Measurements from ENCODE around the gene ADARB1.
"Not testable (repeated sequence)": the region's sequence is repeated elsewhere in the genome, so short reads cannot be mapped to it uniquely, and the experiment has no call there.

The ADARB1 gene, protein sequence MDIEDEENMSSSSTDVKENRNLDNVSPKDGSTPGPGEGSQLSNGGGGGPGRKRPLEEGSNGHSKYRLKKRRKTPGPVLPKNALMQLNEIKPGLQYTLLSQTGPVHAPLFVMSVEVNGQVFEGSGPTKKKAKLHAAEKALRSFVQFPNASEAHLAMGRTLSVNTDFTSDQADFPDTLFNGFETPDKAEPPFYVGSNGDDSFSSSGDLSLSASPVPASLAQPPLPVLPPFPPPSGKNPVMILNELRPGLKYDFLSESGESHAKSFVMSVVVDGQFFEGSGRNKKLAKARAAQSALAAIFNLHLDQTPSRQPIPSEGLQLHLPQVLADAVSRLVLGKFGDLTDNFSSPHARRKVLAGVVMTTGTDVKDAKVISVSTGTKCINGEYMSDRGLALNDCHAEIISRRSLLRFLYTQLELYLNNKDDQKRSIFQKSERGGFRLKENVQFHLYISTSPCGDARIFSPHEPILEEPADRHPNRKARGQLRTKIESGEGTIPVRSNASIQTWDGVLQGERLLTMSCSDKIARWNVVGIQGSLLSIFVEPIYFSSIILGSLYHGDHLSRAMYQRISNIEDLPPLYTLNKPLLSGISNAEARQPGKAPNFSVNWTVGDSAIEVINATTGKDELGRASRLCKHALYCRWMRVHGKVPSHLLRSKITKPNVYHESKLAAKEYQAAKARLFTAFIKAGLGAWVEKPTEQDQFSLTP

DNA sequence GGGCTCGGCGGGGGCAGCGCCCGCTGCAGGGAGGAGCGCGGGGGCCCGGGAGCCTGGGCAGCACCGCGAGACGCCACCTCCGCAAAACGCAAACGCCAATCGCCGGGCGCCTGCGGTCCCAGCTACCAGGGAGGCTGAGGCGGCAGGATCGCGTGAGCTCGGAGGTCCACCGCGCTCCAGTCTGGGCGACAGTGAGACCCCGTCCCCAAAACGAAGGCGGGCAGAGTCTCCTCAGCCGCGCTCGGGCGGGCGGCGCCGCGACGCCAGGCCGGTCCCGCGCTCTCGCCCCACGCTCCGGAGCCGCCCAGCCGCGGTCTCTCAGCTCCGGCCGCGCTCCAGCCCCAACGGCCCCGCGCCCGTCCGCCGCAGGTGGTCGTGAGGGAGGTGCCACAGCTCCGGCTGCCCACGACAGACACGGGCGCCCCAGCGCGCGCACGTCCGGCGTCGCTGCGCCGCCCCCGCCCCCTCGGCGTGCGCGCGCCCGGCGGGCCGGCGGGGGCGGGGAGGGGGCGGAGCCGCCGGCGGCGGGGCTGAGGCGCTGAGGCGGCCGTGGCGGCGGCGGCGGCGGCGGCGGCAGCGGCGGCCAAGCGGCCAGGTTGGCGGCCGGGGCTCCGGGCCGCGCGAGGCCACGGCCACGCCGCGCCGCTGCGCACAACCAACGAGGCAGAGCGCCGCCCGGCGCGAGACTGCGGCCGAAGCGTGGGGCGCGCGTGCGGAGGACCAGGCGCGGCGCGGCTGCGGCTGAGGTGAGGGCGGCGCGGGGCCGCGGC lies at the start of gene ADARB1:
Gene ADARB1, plus strand, starts transcription at position 533 of the 770 bp plus-strand sequence. CDS start 97,077 bp downstream, outside the sequence.
- peak; percentile 45 for DNase-seq

DNA sequence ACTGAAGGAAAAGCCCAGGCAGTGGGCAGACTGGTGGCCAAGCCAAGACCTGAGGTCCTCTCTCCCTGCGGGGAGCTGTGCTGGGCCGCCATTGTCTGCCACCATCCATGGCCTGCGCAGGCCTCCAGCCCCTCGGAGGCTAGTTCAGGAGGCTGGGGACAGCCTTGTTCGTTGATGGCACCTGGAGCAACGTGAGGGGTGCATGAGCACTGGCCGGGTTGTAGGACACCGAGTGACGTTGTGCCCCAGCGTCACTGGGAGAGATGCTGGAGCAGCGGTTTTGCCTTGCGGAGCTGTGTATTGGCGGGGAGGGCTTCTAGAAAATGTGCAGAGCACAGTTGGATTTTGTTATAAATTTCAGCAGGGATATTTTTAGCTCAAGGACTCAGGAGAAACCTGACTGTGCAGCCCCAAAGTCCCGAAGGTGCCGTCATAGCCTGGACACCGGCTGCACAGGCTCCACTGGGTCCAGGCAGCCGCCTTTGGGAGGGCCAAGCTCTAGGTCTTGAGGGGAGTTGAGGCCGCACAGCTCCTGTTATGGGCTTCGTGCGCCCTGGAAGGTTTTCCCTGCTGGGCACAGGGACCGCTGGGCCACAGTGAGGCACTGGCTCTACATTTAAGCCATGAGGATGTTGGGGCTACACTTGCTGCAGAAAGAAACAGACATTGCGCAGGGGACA lies 48.2 kb upstream of the ADARB1 start:
- DNase-seq: no peak

- no peak for DNase-seq
Measured at GRCh38 chr21:45026826-45027225, 47.6 kb upstream of the ADARB1 start.

DNA sequence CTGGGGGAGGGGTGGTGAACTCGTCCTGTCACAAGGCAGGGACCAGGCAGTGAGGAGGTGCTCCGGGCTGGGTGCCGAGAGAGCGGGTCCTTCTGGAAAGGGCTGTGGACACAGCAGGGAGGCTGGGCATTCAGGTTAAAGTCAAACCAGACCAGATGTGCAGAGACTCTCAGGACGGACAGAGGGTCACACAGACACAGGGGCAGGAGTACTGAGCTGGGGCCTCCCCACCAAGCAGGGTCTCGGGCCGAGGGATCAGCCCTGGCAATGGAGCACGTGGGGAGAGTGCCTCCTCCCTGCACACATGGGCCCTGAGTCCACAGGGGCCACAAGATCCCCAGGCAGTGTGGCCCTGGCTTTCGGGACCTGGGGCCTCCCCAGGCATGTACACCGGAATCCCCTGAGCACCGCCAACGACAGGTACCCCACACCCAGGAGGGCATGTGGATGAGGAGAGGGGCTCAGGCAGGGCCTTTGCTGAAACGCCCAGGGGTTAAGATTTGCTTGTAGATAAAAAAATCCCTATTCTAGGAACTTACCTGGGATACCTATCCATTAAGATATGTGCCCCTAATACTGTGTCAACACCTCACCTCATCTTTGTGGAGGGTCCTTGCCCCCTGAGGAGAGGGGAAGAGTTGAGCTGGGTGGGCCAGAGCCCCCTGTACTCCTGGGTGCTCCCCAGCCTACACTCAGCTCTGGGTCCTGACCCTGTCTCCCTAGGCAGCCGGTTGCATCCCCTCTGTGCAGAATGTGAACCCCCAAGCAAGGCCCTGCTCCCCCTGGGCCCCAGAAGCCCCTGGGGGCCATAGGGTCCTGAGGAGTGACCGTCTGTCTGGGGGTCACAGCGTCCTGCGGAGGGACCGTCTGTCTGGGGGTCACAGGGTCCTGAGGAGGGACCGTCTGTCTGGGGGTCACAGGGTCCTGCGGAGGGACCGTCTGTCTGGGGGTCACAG lies 46.9 kb upstream of the ADARB1 start:
- DNase-seq: no peak

- DNase-seq: not testable (repeated sequence)
Measured at GRCh38 chr21:45028645-45029044, 45.7 kb upstream of the ADARB1 start.

GRCh38 chr21:45029298-45029947 lies 45.0 kb upstream of the ADARB1 start:
- DNase-seq: no peak

DNA sequence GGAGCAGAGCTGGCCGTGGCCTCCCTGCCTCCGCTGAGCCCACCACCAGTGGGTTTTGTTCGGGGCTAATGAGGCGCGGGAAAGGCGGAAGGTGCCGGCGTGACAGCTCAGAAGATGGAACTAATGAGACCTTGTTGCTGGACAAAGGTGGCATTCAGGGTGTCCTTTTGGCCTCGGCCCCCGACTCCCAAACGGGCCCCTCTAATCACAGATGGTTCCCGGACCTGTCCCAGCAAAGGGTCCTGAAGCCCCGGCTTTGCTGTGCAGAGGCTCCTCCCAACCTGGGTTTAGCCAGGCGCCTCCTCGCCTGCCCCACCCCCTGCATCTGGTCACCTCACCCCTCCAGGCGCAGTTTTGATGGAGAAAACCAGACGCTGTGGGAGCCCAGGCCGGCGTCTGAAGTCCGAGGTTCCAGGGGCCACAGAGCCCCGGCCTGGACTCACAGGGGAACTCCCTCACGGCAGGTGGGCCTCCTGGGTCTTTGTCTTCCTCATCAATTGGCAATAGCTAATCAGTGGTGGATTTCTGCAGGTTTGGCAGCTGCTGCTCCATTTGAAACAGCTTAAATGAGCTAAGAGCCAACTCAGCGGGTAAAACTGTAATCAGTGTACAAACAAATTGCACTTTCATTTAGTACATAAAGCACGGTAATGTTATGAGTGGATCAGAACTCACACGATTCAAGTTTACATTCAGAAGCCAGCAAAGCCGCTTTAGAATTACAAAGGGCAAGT lies 44.3 kb upstream of the ADARB1 start:
- no peak for DNase-seq

- DNase-seq: no peak
Measured at GRCh38 chr21:45030682-45031570, 43.5 kb upstream of the ADARB1 start.

DNA sequence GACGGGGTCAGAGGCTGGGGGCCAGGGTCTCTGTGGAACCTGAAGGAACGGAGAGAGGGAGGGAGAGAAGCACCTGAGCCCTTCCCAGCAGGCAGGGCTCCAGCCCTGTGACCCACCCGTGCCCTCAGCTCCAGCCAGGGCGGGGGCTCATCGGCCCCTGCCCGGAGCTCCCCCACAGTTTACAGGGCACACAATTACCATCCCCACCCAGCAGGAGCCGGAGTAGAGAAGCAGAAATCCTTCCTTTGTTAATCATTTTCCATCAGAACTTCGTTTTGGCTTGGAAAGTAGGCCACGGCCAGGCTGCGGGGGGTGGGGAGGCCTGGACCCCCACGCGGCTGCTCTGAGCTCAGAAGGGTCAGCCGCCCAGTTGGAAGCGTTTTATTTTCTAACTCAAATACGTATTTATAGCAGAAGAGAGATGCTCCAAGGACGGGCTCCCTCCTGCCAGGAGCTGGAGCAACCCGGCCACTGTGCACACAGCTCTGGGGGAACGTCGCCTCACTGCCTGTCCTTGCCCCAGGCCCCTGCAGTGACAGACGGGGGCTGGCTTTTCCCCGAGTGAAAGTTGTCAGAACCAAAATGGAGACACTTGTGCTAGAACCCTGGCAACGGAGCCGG lies 42.7 kb upstream of the ADARB1 start:
- no peak for DNase-seq

DNA sequence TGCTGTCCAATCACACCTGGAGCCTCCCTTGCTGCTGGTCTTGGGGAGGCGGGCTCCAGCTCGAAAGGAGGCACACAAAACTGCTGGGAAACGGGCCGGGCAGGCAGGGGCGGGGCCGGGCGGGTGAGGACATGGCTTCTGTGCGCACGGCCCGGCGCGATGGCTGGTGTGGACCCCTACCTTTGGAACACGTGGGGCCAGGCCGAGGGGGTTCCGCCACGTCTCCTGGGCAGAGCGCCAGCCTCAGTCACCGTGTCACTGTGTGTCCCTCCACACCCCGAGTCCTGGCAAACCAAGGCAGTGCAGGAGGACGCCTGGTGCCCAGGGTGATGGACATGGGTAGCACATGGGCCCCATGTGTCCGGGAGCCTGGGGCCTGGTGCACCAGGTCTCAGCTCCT lies 42.0 kb upstream of the ADARB1 start:
- DNase-seq: no peak

DNA sequence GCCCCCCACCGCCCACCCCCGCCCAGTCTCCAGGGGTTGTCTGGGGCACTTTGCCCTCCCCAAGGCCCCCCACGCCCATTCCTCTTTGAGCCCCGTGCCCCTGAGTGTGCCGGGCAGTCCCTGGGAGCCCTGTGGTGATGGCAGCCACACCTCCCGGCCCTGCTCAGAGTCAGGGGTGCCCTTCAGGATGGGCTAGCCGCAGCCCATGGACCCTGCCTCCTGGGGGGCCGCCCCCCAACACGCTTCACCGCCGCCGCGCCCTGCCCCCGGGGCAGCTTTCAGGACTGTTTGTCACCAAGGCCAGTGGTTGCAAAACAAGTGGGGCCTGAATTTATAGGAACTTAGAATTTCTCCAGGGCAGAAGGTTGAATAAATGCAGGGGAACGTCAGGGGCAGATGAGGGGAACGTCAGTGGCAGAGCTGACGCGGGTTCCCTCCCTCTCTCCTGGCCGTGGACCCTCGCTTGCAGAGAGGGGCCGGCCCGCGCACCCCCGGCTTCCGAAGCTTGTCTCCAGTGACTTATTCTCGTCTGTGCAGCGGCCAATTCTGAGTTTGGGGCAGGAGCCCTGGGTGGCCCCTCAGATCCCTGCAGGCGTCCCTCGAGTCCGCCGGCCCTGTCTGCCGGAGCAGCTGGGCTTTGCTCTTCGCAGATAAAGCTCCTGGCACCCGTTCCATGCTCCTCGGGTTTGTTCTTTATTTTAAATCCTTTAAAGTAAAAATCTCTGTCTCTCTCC lies 41.2 kb upstream of the ADARB1 start:
- DNase-seq: no peak

GRCh38 chr21:45033791-45034555 lies 40.4 kb upstream of the ADARB1 start:
- DNase-seq: no peak

DNA sequence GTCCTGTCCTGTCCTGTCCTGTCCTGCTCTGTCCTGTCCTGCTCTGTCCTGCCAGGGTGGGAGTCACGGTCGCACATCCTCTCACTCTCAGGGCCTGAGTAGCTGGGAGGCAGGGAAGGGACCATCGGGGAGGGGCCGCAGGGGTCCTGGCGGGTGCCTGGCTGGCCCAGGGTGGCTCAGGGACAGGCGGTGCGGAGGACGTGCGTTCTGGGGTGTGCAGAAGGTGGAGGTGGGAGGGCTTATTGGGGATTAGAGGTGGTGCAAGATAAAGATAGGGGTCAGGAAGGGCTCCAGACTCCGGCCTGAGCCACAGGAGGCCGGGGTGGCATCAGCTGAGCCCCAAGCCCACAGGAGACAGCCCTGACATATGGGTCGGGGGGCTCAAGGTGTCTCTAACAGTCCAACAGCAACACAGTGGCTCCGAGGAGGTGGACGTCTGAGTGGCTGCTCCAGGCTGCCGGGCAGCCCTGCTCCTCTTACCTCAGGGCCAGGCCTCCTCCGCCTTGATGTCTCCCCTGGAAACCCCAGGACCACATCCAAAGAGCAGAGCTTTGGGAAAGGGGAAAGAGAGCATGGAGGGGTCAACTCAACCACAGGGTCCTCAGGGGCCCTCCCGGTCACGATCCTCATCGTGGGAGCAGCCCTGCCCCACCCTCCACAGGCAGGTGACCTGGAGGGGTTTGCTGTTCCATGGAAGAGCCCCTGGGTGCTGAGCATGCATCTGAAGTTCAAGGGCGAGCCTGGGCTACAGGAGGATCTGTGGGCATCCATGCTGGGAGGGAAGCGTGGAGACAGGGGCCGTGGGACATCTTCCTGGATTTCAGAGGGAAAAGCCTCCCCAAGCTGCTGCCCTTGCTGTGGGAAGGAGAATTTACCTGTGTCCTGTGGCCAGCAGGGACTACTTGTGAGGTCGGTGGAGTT lies 39.6 kb upstream of the ADARB1 start:
- DNase-seq: no peak

GRCh38 chr21:45035477-45035848 lies 38.9 kb upstream of the ADARB1 start:
- no peak for DNase-seq

- no peak for DNase-seq
Measured at GRCh38 chr21:45036630-45037029, 37.8 kb upstream of the ADARB1 start.

DNA sequence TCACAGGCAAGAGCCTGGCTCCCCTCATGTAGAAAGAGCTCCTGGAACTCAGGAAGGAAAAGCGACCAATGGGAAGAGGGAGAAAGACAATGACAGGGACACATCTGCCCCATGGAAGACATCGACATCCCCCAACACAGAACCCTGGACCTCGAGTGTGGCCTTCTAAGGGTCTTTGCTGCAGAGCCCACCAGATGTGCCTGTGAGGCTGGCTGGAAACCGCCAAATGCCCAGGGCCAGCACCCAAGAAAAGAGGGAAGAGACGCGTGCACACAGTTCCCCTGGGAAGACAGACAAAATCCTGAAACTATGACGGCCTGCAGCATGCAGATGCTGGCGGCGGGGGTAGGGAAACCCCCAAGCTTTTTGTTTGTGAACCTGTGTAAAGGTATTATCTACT lies 36.4 kb upstream of the ADARB1 start:
- no peak for DNase-seq

All from stimulated activated CD4-positive, alpha-beta T cell treated with anti-CD3 and anti-CD28 coated beads, Interleukin-1b, Interleukin-23, amount 100 ng/mL, for 48 hours (primary cell).